GM19025 (cell line): Measurements from ENCODE around the gene IFNAR1.

ENCODE experiments used
- ATAC-seq: cut with Tn5 transposase; IDR thresholded peaks from one replicate; pipeline ENCODE4 v1.9.1; 2021; ENCODE audit warnings: mild to moderate bottlenecking, low read depth, moderate library complexity; ENCODE audit not compliant: unreplicated experiment

IFNAR1 gene

DNA sequence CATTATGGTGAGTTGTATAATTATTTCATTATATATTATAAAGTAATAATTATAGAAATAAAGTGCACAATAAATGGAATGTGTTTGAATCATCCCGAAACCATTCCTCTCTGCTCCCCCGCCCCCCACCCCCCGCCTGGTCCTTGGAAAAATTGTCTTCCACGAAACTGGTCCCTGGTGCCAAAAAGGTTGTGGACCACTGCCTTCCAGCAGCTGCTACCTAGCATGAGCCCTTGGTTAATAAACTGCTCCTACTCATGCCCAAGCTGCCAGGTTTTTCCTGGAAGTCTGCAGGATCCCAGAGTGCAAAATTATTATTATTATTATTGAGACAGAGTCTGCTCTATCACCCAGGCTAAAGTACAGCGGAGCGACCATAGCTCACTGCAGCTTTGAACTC is 71.7 kb downstream of the IFNAR1 start:
- no peak for ATAC-seq

DNA sequence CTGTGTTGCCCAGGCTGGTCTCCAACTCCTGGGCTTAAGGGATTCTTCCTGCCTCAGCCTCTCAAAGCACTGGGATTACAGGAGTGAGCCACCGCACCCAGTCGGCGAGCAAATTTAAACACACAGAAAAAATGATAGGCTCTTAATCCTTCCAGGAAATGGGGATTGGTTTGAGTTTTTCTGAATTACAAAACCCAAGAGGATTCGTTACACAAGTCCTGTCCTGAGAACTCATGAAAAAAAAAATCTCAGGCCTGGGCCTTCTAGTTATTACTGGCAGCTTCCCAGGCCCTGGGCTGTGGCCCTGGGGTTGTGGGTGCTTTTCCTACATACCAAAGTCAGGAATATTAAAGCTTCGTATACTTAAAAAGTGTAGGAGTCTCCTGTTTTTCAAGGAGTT is 72.2 kb downstream of the IFNAR1 start:
- ATAC-seq, result no peak

DNA sequence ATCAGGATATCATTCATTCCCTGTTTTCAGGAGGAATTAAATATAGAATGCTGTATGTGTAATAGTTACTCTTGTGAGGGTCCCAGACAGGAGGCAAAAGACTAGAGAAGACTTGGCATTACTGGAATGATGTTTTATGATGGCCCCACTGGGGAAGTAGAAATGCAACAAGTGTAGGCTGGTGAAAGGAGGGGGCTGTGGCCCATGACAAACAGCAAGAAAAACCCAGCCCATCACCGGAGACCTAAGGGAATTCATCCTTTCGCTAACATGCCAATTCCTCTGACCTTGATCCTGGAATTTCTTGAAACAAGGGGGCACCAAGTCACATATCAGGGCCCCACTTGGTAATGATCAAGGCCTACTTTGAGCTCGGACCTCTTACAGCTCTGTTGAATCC is 72.9 kb downstream of the IFNAR1 start:
- no peak for ATAC-seq

DNA sequence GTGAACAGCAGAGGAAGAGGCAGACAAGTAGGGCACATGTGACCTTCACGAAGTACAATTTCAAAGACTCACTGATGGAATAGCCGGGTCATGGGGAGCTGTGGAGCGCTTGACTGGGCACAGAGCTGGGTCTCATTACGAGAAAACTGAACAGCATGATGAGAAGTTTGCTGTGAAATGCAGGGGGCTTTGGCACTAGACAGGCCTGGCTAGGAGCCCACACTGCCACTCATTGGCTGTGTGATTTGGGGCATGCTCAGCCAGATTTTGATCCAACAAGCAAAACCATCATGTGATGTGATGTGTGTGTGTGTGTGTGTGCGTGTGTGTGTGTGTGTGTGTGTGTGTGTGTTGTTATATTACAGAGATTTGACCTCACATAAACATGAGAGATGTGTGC is 73.6 kb downstream of the IFNAR1 start:
- ATAC-seq, result no peak

DNA sequence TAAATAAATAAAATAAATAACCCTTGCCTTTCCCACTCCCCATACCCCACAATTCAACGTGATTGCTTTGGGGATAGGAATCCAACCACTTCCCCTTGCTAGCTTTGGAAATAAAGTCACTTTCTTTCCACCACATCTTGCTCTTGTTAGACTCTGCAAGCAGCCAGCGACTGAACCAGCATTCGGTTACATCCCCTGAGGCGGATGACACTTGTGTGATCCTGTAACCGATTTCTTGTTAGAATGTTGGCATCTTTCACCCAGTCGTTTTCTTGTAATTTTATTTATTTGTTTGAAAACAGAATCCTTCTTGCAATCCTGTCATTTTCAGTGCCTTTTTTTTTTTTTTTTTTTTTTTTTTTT is 76.8 kb downstream of the IFNAR1 start:
- no peak for ATAC-seq

DNA sequence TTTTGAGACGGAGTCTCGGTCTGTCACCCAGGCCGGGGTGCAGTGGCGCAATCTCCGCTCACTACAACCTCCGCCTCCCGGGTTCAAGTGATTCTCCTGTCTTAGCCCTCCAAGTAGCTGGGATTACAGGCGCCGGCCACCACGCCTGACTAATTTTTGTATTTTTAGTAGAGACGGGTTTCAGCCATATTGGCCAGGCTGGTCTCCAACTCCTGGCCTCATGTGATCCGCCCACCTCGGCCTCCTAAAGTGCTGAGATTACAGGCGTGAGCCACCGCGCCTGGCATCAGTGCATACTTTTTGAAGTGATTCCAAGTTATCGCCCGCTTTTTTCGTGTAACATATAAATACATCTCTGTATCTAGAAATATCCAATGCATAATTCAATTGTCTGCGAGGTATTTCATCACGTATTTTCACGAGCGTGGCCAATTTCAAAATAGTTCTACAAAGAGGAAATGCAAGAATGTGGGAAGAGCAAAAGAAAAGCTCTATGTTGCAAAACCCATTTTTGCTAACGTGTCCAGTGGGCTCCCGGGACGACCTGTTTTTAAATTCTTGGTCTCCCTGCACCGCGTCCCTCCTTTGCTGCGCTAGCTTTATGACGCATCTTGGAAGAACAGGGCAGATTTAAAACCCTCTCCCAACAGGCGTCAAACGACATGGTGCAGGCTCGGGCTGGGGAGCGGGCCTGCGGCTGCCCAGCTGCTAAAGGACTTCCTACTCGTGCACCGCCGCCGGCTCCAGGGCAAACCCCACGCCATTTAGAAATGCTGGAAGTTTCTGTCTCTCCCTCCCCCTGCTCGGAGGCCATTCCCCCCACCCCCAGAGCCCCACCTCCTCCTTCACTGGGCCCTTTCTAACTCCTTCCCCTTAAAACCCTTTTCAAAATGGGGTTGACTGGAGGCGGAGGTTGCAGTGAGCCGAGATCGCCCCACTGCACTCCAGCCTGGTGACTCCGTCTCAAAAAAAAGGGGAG is 77.5 kb downstream of the IFNAR1 start:
- ATAC-seq, result no peak

GRCh38 chr21:33403128-33403785 is 78.5 kb downstream of the IFNAR1 start, which contains the start of gene IFNGR2:
Gene IFNGR2, plus strand, starts transcription at chr21:33403413. Its CDS starts 131 bp downstream, at chr21:33403544.
- ATAC-seq, result peak; percentile 35

DNA sequence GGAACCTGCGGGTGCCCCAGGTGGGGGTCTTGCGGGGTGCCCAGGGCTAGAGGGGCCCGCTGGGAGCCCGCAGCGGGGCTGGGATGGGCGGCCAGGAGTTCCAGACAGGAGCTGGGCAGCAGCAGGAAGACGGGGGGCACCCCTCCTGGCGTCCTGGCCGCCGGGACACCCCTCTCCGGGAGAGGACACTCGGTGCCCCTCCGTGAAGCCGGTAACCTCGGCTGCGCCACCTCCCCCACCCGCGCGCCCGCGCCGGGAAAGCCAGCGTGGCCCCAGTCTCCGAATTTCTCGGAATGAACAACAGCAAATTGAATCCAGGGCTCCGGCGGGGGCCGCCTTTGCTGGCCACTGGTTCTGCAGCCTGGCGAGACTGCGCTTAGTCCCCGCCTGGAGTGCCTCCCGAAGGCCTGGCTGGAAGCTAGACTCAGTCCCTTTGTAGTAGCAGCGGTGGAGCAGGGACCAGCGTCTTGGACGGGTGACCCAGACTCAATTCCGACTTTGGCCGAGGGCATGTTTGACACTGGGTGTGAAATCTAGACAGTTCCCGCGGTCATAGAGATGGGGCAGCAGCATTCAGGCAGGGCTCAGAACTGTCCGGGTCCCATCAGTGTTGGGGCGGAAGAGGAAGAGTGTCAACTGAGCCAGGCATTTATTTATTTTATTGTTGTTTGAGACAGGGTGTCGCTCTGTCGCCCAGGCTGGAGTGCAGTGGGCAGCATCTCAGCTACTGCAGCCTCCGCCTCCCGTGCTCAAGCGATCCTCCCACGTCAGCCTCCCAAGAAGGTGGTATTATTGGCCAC is 79.2 kb downstream of the IFNAR1 start:
- peak; percentile 34 for ATAC-seq

- ATAC-seq, result no peak
Observed at GRCh38 chr21:33406493-33406892, 81.7 kb downstream of the IFNAR1 start.
